SK-N-SH treated with all-trans-retinoic acid at 6 μM for 48 hours (cell line): ENCODE data around the gene EAF2.

Experiments used
- ARNTL ChIP-seq: fragments of 450-650 bp; formaldehyde crosslinking; IDR thresholded peaks from 2 replicates; pipeline ENCODE4 v1.5.0; 2020; ENCODE audit warnings: low read depth, mild to moderate bottlenecking, moderate library complexity, borderline replicate concordance
- CREB5 ChIP-seq: fragments of 250-450 bp; sonication (Bioruptor Pico); IDR thresholded peaks from 2 replicates; pipeline ENCODE4 v1.5.1; 2020; ENCODE audit warnings: low read depth, mild to moderate bottlenecking, moderate library complexity
- CSDC2 ChIP-seq: fragments of 250-450 bp; sonication (Bioruptor Pico); IDR thresholded peaks from 2 replicates; pipeline ENCODE4 v1.5.0; 2020; ENCODE audit warnings: mild to moderate bottlenecking, moderate library complexity
- CSRNP3 ChIP-seq: fragments of 250-450 bp; sonication (Bioruptor Pico); IDR thresholded peaks from 2 replicates; pipeline ENCODE4 v1.5.1; 2021; ENCODE audit warnings: mild to moderate bottlenecking, moderate library complexity
- ESRRG ChIP-seq: fragments of 250-450 bp; sonication (Bioruptor Pico); IDR thresholded peaks from 2 replicates; pipeline ENCODE4 v1.6.1; 2021; ENCODE audit warnings: mild to moderate bottlenecking
- OSR1 ChIP-seq: fragments of 250-450 bp; sonication (Bioruptor Pico); IDR thresholded peaks from 2 replicates; pipeline ENCODE4 v1.8.0; 2022; ENCODE audit warnings: moderate library complexity, mild to moderate bottlenecking, inconsistent platforms
- PATZ1 ChIP-seq: fragments of 250-450 bp; sonication (Bioruptor Pico); IDR thresholded peaks from 2 replicates; pipeline ENCODE4 v1.8.0; 2020; ENCODE audit warnings: mild to moderate bottlenecking, moderate library complexity, borderline replicate concordance
- RARB ChIP-seq: fragments of 250-450 bp; sonication (Bioruptor Pico); IDR thresholded peaks from 2 replicates; pipeline ENCODE4 v1.8.0; 2021; ENCODE audit warnings: mild to moderate bottlenecking, moderate library complexity
- SNAI2 ChIP-seq: fragments of 250-450 bp; sonication (Bioruptor Pico); IDR thresholded peaks from 2 replicates; pipeline ENCODE4 v1.5.0; 2020; ENCODE audit warnings: mild to moderate bottlenecking, moderate library complexity
- ZFP3 ChIP-seq: fragments of 250-450 bp; sonication (Bioruptor Pico); IDR thresholded peaks from 2 replicates; pipeline ENCODE4 v1.5.0; 2020; ENCODE audit warnings: mild to moderate bottlenecking, moderate library complexity
- ZFP30 ChIP-seq: fragments of 450-650 bp; formaldehyde crosslinking; IDR thresholded peaks from 2 replicates; pipeline ENCODE4 v1.5.0; 2022; ENCODE audit warnings: mild to moderate bottlenecking, moderate library complexity
- ZNF8 ChIP-seq: fragments of 450-650 bp; formaldehyde crosslinking; IDR thresholded peaks from 2 replicates; pipeline ENCODE4 v1.5.0; 2020; ENCODE audit warnings: mild to moderate bottlenecking, moderate library complexity

- TF ChIP-seq CSDC2 (CRISPR knock-in tag) = no peak
- no peak for TF ChIP-seq ZFP30 (CRISPR knock-in tag)
- no peak for TF ChIP-seq OSR1 (CRISPR knock-in tag)
- no peak for TF ChIP-seq SNAI2 (CRISPR knock-in tag)
- no peak for TF ChIP-seq PATZ1 (CRISPR knock-in tag)
- TF ChIP-seq ARNTL (CRISPR knock-in tag) = no peak
- TF ChIP-seq ZFP3 = no peak
- TF ChIP-seq ESRRG = no peak
- no peak for TF ChIP-seq ZNF8
- no peak for TF ChIP-seq CREB5 (CRISPR knock-in tag)
- TF ChIP-seq RARB (CRISPR knock-in tag) = no peak
- TF ChIP-seq CSRNP3 (CRISPR knock-in tag) = no peak
Measured at GRCh38 chr3:121883507-121883906, 48.5 kb downstream of the EAF2 start.
